ENCODE measurements around the gene RBP7.
"Not testable (repeated sequence)": the region's sequence is repeated elsewhere in the genome, so short reads cannot be mapped to it uniquely, and the experiment has no call there.

The RBP7 gene

GRCh38 chr1:9996624-9997582 lies at the start of gene RBP7:
Gene RBP7, plus strand, starts transcription at chr1:9997228. Its CDS starts 31 bp downstream, at chr1:9997259.
- FAIRE-seq, result no peak

- FAIRE-seq, result no peak
Measured at GRCh38 chr1:9957726-9958125, 39.3 kb upstream of the RBP7 start.

- FAIRE-seq, result no peak
Measured at GRCh38 chr1:9960011-9960410, 37.0 kb upstream of the RBP7 start.

- no peak for FAIRE-seq
Measured at GRCh38 chr1:9960706-9961562, 36.1 kb upstream of the RBP7 start.

- no peak for FAIRE-seq
Measured at GRCh38 chr1:9984253-9984652, 12.8 kb upstream of the RBP7 start.

GRCh38 chr1:9985001-9985400 lies 12.0 kb upstream of the RBP7 start:
- no peak for FAIRE-seq

- FAIRE-seq, result no peak
Measured at GRCh38 chr1:9989773-9990172, 7.3 kb upstream of the RBP7 start.

GRCh38 chr1:9990944-9991343 lies 6.1 kb upstream of the RBP7 start:
- FAIRE-seq, result no peak

- no peak for FAIRE-seq
Measured at GRCh38 chr1:9992910-9993309, 4.1 kb upstream of the RBP7 start.

- no peak for FAIRE-seq
Measured at GRCh38 chr1:9993561-9994075, 3.4 kb upstream of the RBP7 start.

GRCh38 chr1:10001016-10001665 lies 4.1 kb downstream of the RBP7 start:
- no peak for FAIRE-seq

GRCh38 chr1:10005248-10005647 lies 8.2 kb downstream of the RBP7 start:
- FAIRE-seq, result not testable (repeated sequence)

GRCh38 chr1:10007169-10007568 lies 10.1 kb downstream of the RBP7 start:
- no peak for FAIRE-seq

- no peak for FAIRE-seq
Measured at GRCh38 chr1:10014016-10014415, 17.0 kb downstream of the RBP7 start.

GRCh38 chr1:10019561-10019960 lies 22.5 kb downstream of the RBP7 start:
- FAIRE-seq, result no peak

GRCh38 chr1:10020086-10020485 lies 23.1 kb downstream of the RBP7 start:
- FAIRE-seq, result no peak

GRCh38 chr1:10020678-10021077 lies 23.6 kb downstream of the RBP7 start:
- not testable (repeated sequence) for FAIRE-seq

- not testable (repeated sequence) for FAIRE-seq
Measured at GRCh38 chr1:10021992-10022391, 25.0 kb downstream of the RBP7 start.

- no peak for FAIRE-seq
Measured at GRCh38 chr1:10022656-10023055, 25.6 kb downstream of the RBP7 start.

GRCh38 chr1:10025354-10025753 lies 28.3 kb downstream of the RBP7 start:
- FAIRE-seq, result no peak

GRCh38 chr1:10027027-10027426 lies 30.0 kb downstream of the RBP7 start:
- FAIRE-seq, result no peak

GRCh38 chr1:10028956-10029500 lies 32.0 kb downstream of the RBP7 start:
- FAIRE-seq, result not testable (repeated sequence)

GRCh38 chr1:10031461-10031860 lies 34.4 kb downstream of the RBP7 start:
- peak; percentile 99 for FAIRE-seq
